HG02885 (cell line): ENCODE measurements around the gene ZNF343.

Experiments used
- ATAC-seq: cut with Tn5 transposase; IDR thresholded peaks from one replicate; pipeline ENCODE4 v1.9.1; 2021; ENCODE audit warnings: mild to moderate bottlenecking; ENCODE audit not compliant: unreplicated experiment, poor library complexity

ZNF343 gene

GRCh38 chr20:2476742-2477615 lies 31.7 kb downstream of the ZNF343 start:
- no peak for ATAC-seq

DNA sequence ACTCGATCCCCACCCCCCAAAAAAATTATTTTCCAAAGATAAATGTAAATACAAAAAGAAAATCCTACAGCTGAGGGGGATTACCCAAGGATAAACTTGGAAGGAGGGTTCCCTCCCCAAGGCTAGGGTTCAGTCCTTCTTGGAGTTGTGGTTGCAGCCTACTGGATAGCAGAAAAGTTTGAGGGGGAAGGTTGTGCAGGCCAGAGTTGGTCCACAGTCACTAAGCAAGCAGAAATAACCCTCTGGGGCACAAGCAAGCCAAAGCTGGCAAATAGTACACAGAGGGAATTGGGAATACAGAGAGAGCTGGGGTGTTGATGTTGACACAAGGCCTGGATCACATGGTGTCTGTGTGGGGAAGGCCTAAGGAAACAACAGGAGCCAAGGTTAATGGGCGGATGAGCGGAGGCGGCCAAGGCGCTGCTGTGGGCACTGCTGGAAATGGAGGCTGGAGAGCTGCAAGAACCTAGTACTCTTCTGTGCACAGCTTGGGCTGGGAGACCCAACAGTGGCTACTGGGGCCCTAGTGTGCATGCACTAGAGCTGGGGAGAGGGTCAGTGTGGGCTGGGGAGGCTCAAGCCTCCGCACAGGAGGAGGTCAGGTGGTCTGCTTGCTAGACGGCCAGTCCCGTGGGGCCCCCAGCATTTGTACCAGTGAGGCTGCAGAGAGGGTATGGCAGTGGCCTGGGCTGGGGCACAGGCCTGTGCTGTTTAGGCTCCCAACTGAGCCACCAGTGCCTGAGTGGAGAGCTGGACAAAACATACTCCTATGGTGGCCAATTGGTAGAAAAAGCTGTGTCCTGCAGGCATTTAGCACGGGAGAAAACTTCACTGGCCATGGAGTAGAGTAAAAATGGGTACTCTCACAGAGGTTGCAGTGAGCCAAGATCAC lies 32.6 kb downstream of the ZNF343 start:
- no peak for ATAC-seq

GRCh38 chr20:2473516-2473915 lies 35.2 kb downstream of the ZNF343 start:
- no peak for ATAC-seq

DNA sequence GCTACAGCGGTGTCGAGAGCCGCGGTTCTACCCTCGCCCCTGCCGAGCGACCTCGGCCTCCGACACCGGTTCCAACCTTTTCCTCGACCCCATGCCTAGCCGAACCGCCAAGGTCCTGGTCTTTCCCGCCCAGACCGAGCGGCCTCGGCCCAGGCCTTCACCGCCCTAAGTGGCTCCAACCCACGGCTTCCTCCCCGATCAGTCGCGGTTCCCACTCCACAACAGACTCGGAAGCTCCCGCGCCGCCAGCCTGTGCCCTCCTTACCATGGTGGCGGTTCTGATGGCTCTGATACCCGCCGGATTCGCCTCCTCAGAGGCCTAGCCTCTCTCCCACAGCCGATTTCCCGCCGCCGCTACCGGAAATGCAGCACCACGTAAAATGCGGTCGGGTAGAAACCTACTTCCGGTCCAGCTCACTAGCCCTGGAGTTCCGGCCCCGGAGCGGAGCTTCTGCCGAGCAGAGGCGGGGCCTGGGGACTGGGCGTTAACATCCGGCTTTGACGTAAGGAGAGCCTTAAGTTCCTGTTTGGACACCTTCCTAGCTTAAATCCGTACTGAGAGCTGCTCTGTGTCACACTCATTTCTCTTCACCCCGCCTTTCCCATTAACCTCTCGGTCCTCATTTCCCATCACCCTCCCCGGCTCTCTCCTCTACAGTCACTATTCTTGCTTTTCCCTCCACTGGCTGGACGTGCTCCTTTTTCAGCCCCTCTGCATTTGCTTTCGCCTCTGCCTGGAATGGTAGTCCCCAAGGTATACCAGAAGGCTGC lies 38.1 kb downstream of the ZNF343 start, which contains the start of gene SNRPB:
SNRPB (minus strand) TSS at position 367 of the 771 bp plus-strand sequence; CDS start at position 268, 99 bp downstream.
- ATAC-seq: peak; percentile 97

GRCh38 chr20:2469991-2470422 lies 38.7 kb downstream of the ZNF343 start:
- peak; percentile 35 for ATAC-seq

DNA sequence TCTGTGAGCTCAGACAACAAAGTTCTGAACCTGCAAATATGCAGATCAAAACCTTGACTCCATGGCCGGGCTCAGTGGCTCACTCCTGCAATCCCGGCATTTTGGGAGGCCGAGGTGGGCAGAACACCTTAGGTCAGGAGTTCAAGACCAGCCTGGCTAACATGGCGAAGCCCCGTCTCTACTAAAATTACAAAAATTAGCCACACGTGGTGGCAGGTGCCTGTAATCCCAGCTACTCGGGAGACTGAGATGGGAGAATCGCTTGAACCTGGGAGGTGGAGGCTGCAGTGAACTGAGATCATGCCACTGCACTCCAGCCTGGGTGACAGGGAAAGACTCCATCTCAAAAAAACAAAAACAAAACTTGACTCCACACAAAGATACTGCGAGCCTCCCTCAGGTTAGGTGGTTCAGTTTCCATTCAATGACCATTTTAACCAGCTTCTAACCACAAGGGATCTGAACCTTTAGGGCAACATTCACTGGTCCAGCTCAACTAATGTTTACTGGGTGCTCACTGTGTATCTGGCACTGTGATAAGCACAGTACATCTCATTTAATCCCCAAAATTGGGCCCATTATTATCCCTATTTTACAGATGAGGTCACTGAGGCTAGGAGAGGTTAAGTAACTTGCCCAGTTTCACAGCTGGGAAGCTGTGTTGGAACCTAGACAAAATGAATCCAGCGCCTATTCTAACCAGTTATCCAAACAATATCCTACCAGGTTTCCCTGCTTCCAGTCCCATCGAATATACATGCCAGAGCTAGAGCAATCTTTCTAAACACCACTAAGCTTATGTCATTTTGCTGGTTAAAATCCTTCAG lies 39.9 kb downstream of the ZNF343 start:
- ATAC-seq: no peak

- no peak for ATAC-seq
Observed at GRCh38 chr20:2467412-2467811, 41.3 kb downstream of the ZNF343 start.

- ATAC-seq: no peak
Observed at GRCh38 chr20:2465100-2465499, 43.6 kb downstream of the ZNF343 start.

- ATAC-seq: no peak
Observed at GRCh38 chr20:2463616-2464365, 44.9 kb downstream of the ZNF343 start.

DNA sequence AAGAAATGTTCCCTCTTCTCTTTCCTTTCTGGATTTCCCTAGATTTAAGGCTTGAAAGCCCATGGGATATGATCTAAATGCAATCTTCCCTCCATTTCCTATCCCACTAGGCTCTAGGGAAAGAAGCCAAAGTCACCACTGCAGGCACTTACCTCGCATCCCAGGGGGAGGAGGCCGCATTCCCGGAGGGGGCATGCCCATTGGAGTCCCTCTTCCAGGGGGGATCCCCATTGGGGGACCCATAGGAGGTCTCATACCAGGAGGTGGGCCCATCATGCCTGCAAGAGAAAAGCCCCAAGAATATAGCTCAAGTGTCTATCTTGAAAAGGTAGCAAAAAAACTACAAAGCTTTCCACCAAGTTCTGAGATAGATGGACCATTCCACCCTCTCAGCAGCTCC lies 46.2 kb downstream of the ZNF343 start:
- no peak for ATAC-seq

GRCh38 chr20:2460752-2461424 lies 47.8 kb downstream of the ZNF343 start:
- ATAC-seq: no peak

DNA sequence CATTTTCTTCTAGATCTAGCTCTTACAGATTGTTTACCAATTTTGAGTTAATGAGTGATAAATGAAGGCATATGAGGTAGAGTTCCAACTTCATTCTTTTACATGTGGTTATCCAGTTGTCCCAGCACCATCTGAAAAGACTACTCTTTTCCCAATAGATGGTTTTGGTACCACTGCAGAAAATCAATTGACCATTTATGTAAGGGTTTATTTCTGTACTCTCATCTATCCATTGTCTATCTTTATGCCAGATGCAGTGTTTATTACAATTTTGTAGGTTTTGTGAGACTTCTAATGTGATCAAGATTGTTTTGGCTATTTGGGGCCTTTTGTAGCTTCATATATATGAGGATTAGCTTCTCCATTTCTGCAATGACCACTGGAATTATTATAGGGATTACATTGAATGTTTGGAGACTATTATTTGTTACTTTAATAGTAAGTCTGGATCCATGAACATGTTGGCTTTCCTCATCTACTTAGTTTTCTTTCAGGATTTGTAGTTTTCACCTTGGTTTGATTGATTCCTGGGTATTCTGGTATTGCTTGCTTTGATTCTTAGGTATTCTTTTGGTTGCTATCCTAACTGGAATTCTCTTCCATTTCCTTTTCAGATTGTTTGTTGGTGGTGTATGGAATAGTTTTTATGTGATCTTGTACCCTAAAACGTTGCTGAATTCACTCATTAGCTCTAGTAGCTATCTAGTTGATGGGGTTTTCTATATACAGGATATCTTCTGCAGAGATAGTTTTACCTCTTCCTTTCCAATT lies 48.5 kb downstream of the ZNF343 start:
- ATAC-seq: no peak

GRCh38 chr20:2458919-2459499 lies 49.7 kb downstream of the ZNF343 start:
- no peak for ATAC-seq

DNA sequence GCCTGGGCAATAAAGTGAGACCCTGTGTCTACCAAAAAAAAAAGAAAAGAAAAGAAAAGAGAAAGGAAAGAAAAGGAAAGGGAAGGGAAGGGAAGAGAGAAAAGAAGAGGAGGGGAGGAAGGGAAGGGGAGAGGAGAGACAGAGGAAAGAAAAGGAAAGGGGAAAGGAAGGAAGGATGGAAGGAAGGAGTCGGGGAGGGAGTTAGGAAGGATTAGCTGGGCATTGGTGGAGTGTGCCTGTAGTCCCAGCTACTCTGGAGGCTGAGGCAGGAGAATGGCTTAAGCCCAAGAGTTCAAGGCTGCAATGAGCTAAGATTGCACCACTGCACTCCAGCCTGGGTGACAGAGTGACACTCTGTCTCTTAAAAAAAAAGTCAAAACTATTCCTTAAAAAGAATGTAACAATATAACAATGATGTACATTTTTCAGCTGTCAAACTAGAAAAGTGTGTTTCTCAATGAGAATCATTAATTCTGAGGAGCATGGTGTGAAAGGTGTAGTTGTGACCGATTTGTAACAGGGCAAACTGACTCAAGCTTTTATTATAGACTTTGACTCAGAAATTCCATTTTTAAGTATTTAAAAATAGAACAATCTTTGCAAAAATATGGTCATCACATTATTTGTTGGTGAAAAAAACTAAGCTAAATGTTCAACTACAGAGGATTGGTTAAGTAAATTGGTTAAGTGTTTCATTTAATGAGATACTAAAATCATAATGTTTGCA lies 52.8 kb downstream of the ZNF343 start:
- no peak for ATAC-seq

GRCh38 chr20:2453792-2454191 lies 54.9 kb downstream of the ZNF343 start:
- no peak for ATAC-seq

GRCh38 chr20:2451939-2452732 lies 56.6 kb downstream of the ZNF343 start:
- no peak for ATAC-seq
